Panc1 (cell line): ENCODE results near the gene KTI12. TPM values are rescaled to one million over a fixed set of nuclear protein-coding genes. Genes with fewer than 3 reads are reported as not detected.

Source experiments
- ATAC-seq: fragments of 200-7000 bp; cut with Tn5 transposase; 2 replicates; pipeline ENCODE4 v1.9.1; 2020; ENCODE audit warnings: mild to moderate bottlenecking, moderate library complexity
- BruUV-seq: library from RNA; stranded (reverse); fragments of 400-500 nt; replicated peaks from 2 replicates; lab custom pipeline; 2021; lab: Mats Ljungman, UMichigan
- CTCF ChIA-PET: fragments of 300-600 bp; sonication (Branson Sonifier 250); formaldehyde crosslinking; loops from one replicate; lab custom pipeline; 2022; ENCODE audit warnings: antibody characterized with exemption; lab: Charles Lee
- POLR2A ChIA-PET: fragments of 300-600 bp; sonication (Branson Sonifier 250); formaldehyde crosslinking; loops from one replicate; lab custom pipeline; 2022; ENCODE audit warnings: antibody characterized with exemption; lab: Charles Lee
- DNase-seq: peaks from one replicate; pipeline ENCODE4 v3.0.0-alpha.2; 2010; ENCODE audit warnings: low read depth, low spot score
- H3K27ac ChIP-seq: 2 replicates; pipeline ENCODE4 v1.5.1; 2011; ENCODE audit warnings: mild to moderate bottlenecking, low read length, inconsistent platforms
- H3K27me3 ChIP-seq: fragments of 200-500 bp; sonication (Bioruptor generic); 2 replicates; pipeline ENCODE4 v1.6.0; 2014; ENCODE audit warnings: low read length, inconsistent platforms; ENCODE audit not compliant: control insufficient read depth, insufficient read depth
- H3K36me3 ChIP-seq: fragments of 200-500 bp; sonication (Bioruptor generic); 2 replicates; pipeline ENCODE4 v1.5.1; 2014; ENCODE audit warnings: inconsistent platforms, mild to moderate bottlenecking, low read length, moderate library complexity; ENCODE audit not compliant: control insufficient read depth, insufficient read depth
- H3K4me1 ChIP-seq: 2 replicates; pipeline ENCODE4 v1.5.1; 2011; ENCODE audit warnings: inconsistent platforms, mild to moderate bottlenecking, low read length, moderate library complexity; ENCODE audit not compliant: control insufficient read depth, insufficient read depth
- H3K4me3 ChIP-seq, 2 experiments: 2 replicates each; pipeline ENCODE4 v1.5.1; 2011 to 2012; ENCODE audit warnings: low read depth in 2 of 2, low read length in 2 of 2, mild to moderate bottlenecking in 2 of 2, inconsistent platforms in 1 of 2, moderate library complexity in 1 of 2
- H3K9me3 ChIP-seq: fragments of 200-500 bp; sonication (Bioruptor generic); 2 replicates; pipeline ENCODE4 v1.5.1; 2014; ENCODE audit warnings: low read depth, mild to moderate bottlenecking, inconsistent platforms, low read length, moderate library complexity; ENCODE audit not compliant: control insufficient read depth, insufficient read depth
- CTCF ChIP-seq: fragments of 450-650 bp; IDR thresholded peaks from 2 replicates; pipeline ENCODE4 v1.5.1; 2017; ENCODE audit warnings: mild to moderate bottlenecking
- POLR2AphosphoS5 ChIP-seq: IDR thresholded peaks from 2 replicates; pipeline ENCODE4 v1.6.1; 2012; ENCODE audit warnings: mild to moderate bottlenecking, low read depth, low read length, moderate library complexity
- REST ChIP-seq, 2 experiments: IDR thresholded peaks; 2 replicates each; pipeline ENCODE4 v1.6.1; 2011 to 2012; ENCODE audit warnings: low read depth in 2 of 2, control low read depth in 1 of 2, low read length in 1 of 2, mild to moderate bottlenecking in 1 of 2, moderate library complexity in 1 of 2; ENCODE audit not compliant: insufficient read depth in 1 of 2
- SIN3A ChIP-seq: IDR thresholded peaks from 2 replicates; pipeline ENCODE4 v1.6.1; 2012; ENCODE audit warnings: low read depth, mild to moderate bottlenecking, low read length, moderate library complexity, borderline replicate concordance; ENCODE audit not compliant: insufficient read depth
- TCF7L2 ChIP-seq: IDR thresholded peaks from 2 replicates; pipeline ENCODE4 v1.6.1; 2011; ENCODE audit warnings: mild to moderate bottlenecking, low read depth, low read length, inconsistent platforms
- in situ Hi-C: cut with HindIII; loops from 2 replicates; pipeline ENCODE4 v1.10.0; 2016; ENCODE audit warnings: low sequenced_read_pairs, low pct_unique_long_range_greater_than_20kb
- intact Hi-C: fragments of 100-400 bp; cut with micrococcal nuclease; formaldehyde crosslinking; loops from one replicate; pipeline ENCODE4 v1.10.0; 2022; ENCODE audit not compliant: unreplicated experiment
- total RNA-seq: library from RNA; stranded (reverse); gene quantifications from one replicate; pipeline ENCODE4 v1.2.1, GENCODE V29; 2021; ENCODE audit not compliant: unreplicated experiment

The KTI12 gene
- total RNA-seq, 1 experiment from 2014 or later, result 13.1 TPM

- BruUV-seq, result no TSS peak
- H3K27ac ChIP-seq, result peak overlapping the region; percentile 98
- H3K27me3 ChIP-seq, result no peaks in the 10 kb centered on the region
- POLR2A ChIA-PET, result no interaction called here
- intact Hi-C loops (no loop called here), in situ Hi-C loops (no loop called here)
- DNase-seq, result no peak
- H3K9me3 ChIP-seq, result no peaks in the 10 kb centered on the region
- H3K4me3 ChIP-seq, result peak overlapping the region; percentile 100
- CTCF ChIA-PET, result no interaction called here
- peaks cover 34% of the 10 kb centered on the region for H3K36me3 ChIP-seq
- no peak for ATAC-seq
- H3K4me1 ChIP-seq, result peaks cover 25% of the 10 kb centered on the region
- TF ChIP-seq POLR2AphosphoS5 (no peak), REST (IDR thresholded peaks at IDR 0.05; ENCODE audit: insufficient read depth in 1 of 2, low read depth in 2 of 2, low read length in 1 of 2) (no peak), TCF7L2 (no peak), SIN3A (no peak), CTCF (no peak)
Observed at GRCh38 chr1:52057876-52058415, 24.3 kb upstream of the KTI12 start.

- peaks cover 25% of the 10 kb centered on the region for H3K4me1 ChIP-seq
- H3K27ac ChIP-seq, result peak overlapping the region; percentile 98
- TSS peak; percentile 87 for BruUV-seq
- CTCF ChIA-PET, result no interaction called here
- intact Hi-C loops, result no loop called here
- H3K4me3 ChIP-seq, result peak overlapping the region; percentile 100
- DNase-seq (no peak), ATAC-seq (no peak)
- POLR2A ChIA-PET, result no interaction called here
- H3K9me3 ChIP-seq, result no peaks in the 10 kb centered on the region
- TF ChIP-seq TCF7L2 (no peak), POLR2AphosphoS5 (no peak)
- H3K27me3 ChIP-seq, result no peaks in the 10 kb centered on the region
- in situ Hi-C loops, result no loop called here
- H3K36me3 ChIP-seq, result peaks cover 38% of the 10 kb centered on the region
Observed at GRCh38 chr1:52057255-52057654, 23.6 kb upstream of the KTI12 start.

GRCh38 chr1:52056937-52057231 is 23.3 kb upstream of the KTI12 start:
- Histone ChIP-seq H3K36me3 (peaks cover 38% of the 10 kb centered on the region), H3K27me3 (no peaks in the 10 kb centered on the region), H3K9me3 (no peaks in the 10 kb centered on the region), H3K4me1 (peaks cover 25% of the 10 kb centered on the region), H3K4me3 (peak overlapping the region; percentile 100), H3K27ac (peak overlapping the region; percentile 98)
- ChIA-PET CTCF (no interaction called here), POLR2A (no interaction called here)
- BruUV-seq, result no TSS peak
- DNase-seq, result no peak
- ATAC-seq, result no peak
- TF ChIP-seq POLR2AphosphoS5 (no peak), REST (IDR thresholded peaks at IDR 0.05; ENCODE audit: insufficient read depth in 1 of 2, low read depth in 2 of 2, low read length in 1 of 2) (no peak), TCF7L2 (no peak), CTCF (no peak), SIN3A (no peak)
- intact Hi-C loops (no loop called here), in situ Hi-C loops (no loop called here)
